ENCODE measurements around the gene GATAD2A. TPM values are rescaled to one million over a fixed set of nuclear protein-coding genes. Genes with fewer than 3 reads are reported as not detected.

Gene GATAD2A
- total and polyA plus RNA-seq, 9 of the 15 experiments (the other 6 are each of a cell fraction or from before 2014, with no cell fraction given) = 2.4 to 226 (median 44.2) TPM

DNA sequence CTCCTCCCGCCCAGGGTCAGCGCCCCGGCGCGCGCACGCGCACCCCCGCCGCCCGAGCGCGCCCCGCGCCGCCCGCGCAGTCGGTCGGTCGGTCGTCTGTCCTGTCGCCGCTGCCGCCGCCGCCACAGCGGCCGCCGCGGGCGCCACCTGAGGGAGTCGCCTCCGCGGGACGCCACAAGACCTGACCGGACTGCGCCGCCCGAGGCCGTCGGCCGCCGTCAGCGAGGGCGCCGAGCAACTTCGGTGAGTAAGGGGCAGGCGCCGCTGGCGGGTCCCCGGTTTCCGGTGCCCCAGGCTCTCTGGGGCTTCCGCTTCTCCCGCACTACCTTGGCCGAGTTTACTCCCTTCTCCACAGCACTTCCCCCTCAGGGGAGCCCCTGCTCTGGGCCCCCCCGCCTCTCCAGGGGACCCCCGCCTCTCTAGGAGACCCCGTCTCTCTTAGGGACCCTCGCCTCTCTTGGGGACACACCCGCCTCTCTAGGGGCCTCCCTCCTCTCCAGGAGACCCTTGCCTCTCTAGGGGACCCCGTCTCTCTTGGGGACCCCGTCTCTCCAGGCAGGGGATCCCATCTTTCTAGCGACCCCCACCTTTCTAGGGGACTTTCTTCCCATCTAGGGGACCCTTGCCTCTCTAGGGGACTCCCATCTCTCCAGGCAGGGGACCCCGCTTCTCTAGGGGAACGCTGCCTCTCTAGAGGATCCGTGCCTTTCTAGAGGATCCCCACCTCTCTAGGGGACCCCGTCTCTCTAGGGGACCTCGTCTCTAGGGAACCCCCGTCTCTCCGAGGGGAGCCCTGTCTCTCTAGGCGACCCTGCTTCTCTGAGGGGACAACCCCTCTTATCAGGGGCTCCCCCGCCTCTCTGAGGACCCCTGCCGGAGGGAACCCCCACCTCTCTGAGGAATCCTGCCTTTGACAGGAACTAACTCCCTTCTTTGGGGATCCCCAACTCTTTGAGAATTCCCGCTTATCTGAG, 19.3 kb upstream of the GATAD2A start (continued):
- TF ChIP-seq NR4A1 (CRISPR knock-in tag; IDR thresholded peaks at IDR 0.05) (no peak), NR4A1 (tag; IDR thresholded peaks at IDR 0.05) (no peak), MIER1 (IDR thresholded peaks at IDR 0.05; ENCODE audit: low read depth) (no peak), EHMT2 (IDR thresholded peaks at IDR 0.05) (no peak), ZNF507 (tag; conservative IDR thresholded peaks at IDR 0.05) (no peak), ZNF41 (CRISPR knock-in tag; conservative IDR thresholded peaks at IDR 0.05) (no peak), ZNF239 (CRISPR knock-in tag; IDR thresholded peaks at IDR 0.05) (no peak), FOXA1 (IDR thresholded peaks at IDR 0.05; ENCODE audit: borderline replicate concordance) (no peak)
- TF ChIP-seq, protein P1, sequence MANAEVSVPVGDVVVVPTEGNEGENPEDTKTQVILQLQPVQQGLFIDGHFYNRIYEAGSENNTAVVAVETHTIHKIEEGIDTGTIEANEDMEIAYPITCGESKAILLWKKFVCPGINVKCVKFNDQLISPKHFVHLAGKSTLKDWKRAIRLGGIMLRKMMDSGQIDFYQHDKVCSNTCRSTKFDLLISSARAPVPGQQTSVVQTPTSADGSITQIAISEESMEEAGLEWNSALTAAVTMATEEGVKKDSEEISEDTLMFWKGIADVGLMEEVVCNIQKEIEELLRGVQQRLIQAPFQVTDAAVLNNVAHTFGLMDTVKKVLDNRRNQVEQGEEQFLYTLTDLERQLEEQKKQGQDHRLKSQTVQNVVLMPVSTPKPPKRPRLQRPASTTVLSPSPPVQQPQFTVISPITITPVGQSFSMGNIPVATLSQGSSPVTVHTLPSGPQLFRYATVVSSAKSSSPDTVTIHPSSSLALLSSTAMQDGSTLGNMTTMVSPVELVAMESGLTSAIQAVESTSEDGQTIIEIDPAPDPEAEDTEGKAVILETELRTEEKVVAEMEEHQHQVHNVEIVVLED (CRISPR knock-in tag; IDR thresholded peaks at IDR 0.05) = no peak
- TF ChIP-seq, protein P2, sequence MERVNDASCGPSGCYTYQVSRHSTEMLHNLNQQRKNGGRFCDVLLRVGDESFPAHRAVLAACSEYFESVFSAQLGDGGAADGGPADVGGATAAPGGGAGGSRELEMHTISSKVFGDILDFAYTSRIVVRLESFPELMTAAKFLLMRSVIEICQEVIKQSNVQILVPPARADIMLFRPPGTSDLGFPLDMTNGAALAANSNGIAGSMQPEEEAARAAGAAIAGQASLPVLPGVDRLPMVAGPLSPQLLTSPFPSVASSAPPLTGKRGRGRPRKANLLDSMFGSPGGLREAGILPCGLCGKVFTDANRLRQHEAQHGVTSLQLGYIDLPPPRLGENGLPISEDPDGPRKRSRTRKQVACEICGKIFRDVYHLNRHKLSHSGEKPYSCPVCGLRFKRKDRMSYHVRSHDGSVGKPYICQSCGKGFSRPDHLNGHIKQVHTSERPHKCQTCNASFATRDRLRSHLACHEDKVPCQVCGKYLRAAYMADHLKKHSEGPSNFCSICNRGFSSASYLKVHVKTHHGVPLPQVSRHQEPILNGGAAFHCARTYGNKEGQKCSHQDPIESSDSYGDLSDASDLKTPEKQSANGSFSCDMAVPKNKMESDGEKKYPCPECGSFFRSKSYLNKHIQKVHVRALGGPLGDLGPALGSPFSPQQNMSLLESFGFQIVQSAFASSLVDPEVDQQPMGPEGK (CRISPR knock-in tag; IDR thresholded peaks at IDR 0.05; ENCODE audit: borderline replicate concordance) = no peak
- TF ChIP-seq, protein P3, sequence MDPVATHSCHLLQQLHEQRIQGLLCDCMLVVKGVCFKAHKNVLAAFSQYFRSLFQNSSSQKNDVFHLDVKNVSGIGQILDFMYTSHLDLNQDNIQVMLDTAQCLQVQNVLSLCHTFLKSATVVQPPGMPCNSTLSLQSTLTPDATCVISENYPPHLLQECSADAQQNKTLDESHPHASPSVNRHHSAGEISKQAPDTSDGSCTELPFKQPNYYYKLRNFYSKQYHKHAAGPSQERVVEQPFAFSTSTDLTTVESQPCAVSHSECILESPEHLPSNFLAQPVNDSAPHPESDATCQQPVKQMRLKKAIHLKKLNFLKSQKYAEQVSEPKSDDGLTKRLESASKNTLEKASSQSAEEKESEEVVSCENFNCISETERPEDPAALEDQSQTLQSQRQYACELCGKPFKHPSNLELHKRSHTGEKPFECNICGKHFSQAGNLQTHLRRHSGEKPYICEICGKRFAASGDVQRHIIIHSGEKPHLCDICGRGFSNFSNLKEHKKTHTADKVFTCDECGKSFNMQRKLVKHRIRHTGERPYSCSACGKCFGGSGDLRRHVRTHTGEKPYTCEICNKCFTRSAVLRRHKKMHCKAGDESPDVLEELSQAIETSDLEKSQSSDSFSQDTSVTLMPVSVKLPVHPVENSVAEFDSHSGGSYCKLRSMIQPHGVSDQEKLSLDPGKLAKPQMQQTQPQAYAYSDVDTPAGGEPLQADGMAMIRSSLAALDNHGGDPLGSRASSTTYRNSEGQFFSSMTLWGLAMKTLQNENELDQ (CRISPR knock-in tag; IDR thresholded peaks at IDR 0.05; ENCODE audit: borderline replicate concordance) = no peak
- TF ChIP-seq, protein P4, sequence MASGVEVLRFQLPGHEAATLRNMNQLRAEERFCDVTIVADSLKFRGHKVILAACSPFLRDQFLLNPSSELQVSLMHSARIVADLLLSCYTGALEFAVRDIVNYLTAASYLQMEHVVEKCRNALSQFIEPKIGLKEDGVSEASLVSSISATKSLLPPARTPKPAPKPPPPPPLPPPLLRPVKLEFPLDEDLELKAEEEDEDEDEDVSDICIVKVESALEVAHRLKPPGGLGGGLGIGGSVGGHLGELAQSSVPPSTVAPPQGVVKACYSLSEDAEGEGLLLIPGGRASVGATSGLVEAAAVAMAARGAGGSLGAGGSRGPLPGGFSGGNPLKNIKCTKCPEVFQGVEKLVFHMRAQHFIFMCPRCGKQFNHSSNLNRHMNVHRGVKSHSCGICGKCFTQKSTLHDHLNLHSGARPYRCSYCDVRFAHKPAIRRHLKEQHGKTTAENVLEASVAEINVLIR (CRISPR knock-in tag; IDR thresholded peaks at IDR 0.05) = no peak
- TF ChIP-seq, protein P5, sequence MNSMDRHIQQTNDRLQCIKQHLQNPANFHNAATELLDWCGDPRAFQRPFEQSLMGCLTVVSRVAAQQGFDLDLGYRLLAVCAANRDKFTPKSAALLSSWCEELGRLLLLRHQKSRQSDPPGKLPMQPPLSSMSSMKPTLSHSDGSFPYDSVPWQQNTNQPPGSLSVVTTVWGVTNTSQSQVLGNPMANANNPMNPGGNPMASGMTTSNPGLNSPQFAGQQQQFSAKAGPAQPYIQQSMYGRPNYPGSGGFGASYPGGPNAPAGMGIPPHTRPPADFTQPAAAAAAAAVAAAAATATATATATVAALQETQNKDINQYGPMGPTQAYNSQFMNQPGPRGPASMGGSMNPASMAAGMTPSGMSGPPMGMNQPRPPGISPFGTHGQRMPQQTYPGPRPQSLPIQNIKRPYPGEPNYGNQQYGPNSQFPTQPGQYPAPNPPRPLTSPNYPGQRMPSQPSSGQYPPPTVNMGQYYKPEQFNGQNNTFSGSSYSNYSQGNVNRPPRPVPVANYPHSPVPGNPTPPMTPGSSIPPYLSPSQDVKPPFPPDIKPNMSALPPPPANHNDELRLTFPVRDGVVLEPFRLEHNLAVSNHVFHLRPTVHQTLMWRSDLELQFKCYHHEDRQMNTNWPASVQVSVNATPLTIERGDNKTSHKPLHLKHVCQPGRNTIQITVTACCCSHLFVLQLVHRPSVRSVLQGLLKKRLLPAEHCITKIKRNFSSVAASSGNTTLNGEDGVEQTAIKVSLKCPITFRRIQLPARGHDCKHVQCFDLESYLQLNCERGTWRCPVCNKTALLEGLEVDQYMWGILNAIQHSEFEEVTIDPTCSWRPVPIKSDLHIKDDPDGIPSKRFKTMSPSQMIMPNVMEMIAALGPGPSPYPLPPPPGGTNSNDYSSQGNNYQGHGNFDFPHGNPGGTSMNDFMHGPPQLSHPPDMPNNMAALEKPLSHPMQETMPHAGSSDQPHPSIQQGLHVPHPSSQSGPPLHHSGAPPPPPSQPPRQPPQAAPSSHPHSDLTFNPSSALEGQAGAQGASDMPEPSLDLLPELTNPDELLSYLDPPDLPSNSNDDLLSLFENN (IDR thresholded peaks at IDR 0.05; ENCODE audit: low read depth in 2 of 2, low read length in 2 of 2) = no peak
